HepG2 (cell line): ENCODE results near the gene ZNF341. TPM values are rescaled to one million over a fixed set of nuclear protein-coding genes. Genes with fewer than 3 reads are reported as not detected.

ENCODE experiments used
- ATAC-seq: fragments of 200-7000 bp; cut with Tn5 transposase; 3 replicates; pipeline ENCODE4 v1.9.1; 2020; ENCODE audit warnings: mild to moderate bottlenecking, moderate library complexity
- BruUV-seq: library from RNA; stranded (reverse); fragments of 400-500 nt; replicated peaks from 2 replicates; lab custom pipeline; 2021; lab: Mats Ljungman, UMichigan
- CTCF ChIA-PET: fragments of 300-600 bp; formaldehyde crosslinking; extraction: SDS; loops from one replicate; lab custom pipeline; 2021; ENCODE audit warnings: low total read pairs, inconsistent platforms, low intra/inter-chr PET ratio; lab: Yijun Ruan, JAX
- POLR2A ChIA-PET: fragments of 350-600 bp; sonication (Branson Sonifier 250); formaldehyde crosslinking; loops from one replicate; lab custom pipeline; 2020; ENCODE audit warnings: antibody characterized with exemption, inconsistent platforms; lab: Yijun Ruan, JAX
- DNase-seq: peaks from one replicate; pipeline ENCODE4 v3.0.0-alpha.2; 2015; ENCODE audit warnings: low spot score
- FAIRE-seq: peaks from 3 replicates; lab custom pipeline; 2011; peaks lifted over from hg19 to GRCh38; lab: Jason Lieb, UNC
- H2AFZ ChIP-seq: one replicate; pipeline ENCODE4 v1.6.1; 2011; ENCODE audit warnings: low read length, inconsistent platforms
- H3K27ac ChIP-seq: fragments of 300-600 bp; 3 replicates; pipeline ENCODE4 v1.8.0; 2011; ENCODE audit warnings: mixed run types, mild to moderate bottlenecking, mixed read lengths, low read length, inconsistent platforms; ENCODE audit not compliant: insufficient read depth; ENCODE audit errors: extremely low read length
- H3K27me3 ChIP-seq, 2 experiments: fragments of 200-600 bp in 1 of 2; 2 replicates in 1 of 2; 3 replicates in 1 of 2; pipeline versions ENCODE4 v1.6.0 to v1.8.0; 2011; ENCODE audit warnings: low read length in 2 of 2, mild to moderate bottlenecking in 2 of 2, moderate library complexity in 2 of 2, inconsistent platforms in 1 of 2; ENCODE audit not compliant: insufficient read depth in 2 of 2, control insufficient read depth in 1 of 2
- H3K36me3 ChIP-seq, 2 experiments: fragments of 200-600 bp in 1 of 2; replicated peaks in 1 of 2; 2 replicates in 1 of 2; 3 replicates in 1 of 2; pipeline versions ENCODE4 v1.5.1 to v1.8.0; 2011; ENCODE audit warnings: low read length in 2 of 2, inconsistent platforms in 1 of 2; ENCODE audit not compliant: insufficient read depth in 2 of 2, control insufficient read depth in 1 of 2
- H3K4me1 ChIP-seq: 2 replicates; pipeline ENCODE4 v1.5.1; 2012; ENCODE audit warnings: low read length, inconsistent platforms; ENCODE audit not compliant: insufficient read depth
- H3K4me2 ChIP-seq: 2 replicates; pipeline ENCODE4 v1.6.0; 2011; ENCODE audit warnings: low read depth, low read length, inconsistent platforms
- H3K4me3 ChIP-seq, 3 experiments: fragments of 200-600 bp in 1 of 3; sonication (generic), shearing (Covaris generic) in 1 of 3; replicated peaks in 1 of 3; 2 replicates each; pipeline ENCODE4 v1.5.1; 2011 to 2016; ENCODE audit warnings: low read length in 3 of 3, inconsistent platforms in 2 of 3, low read depth in 2 of 3, mild to moderate bottlenecking in 2 of 3, control low read depth in 1 of 3, mixed read lengths in 1 of 3; ENCODE audit not compliant: insufficient read depth in 1 of 3
- H3K79me2 ChIP-seq: one replicate; pipeline ENCODE4 v1.6.1; 2011; ENCODE audit warnings: low read length, inconsistent platforms; ENCODE audit not compliant: insufficient read depth
- H3K9ac ChIP-seq: 2 replicates; pipeline ENCODE4 v1.6.0; 2011; ENCODE audit warnings: mild to moderate bottlenecking, low read depth, low read length, inconsistent platforms; ENCODE audit not compliant: insufficient read depth
- H3K9me3 ChIP-seq: 2 replicates; pipeline ENCODE4 v1.5.1; 2012; ENCODE audit warnings: mild to moderate bottlenecking, low read length
- H4K20me1 ChIP-seq: 2 replicates; pipeline ENCODE4 v1.6.0; 2011; ENCODE audit warnings: inconsistent platforms, mild to moderate bottlenecking, low read length, moderate library complexity; ENCODE audit not compliant: insufficient read depth
- SATB2 ChIP-seq: sonication (generic); formaldehyde crosslinking; IDR thresholded peaks from 2 replicates; pipeline ENCODE4 v1.5.0; 2020; ENCODE audit warnings: missing genetic modification reagents
- ZNF318 ChIP-seq: sonication (generic); formaldehyde crosslinking; IDR thresholded peaks from 2 replicates; pipeline ENCODE4 v1.4.0; 2020; ENCODE audit warnings: mild to moderate bottlenecking, missing genetic modification reagents
- ZNF776 ChIP-seq: sonication (generic); formaldehyde crosslinking; IDR thresholded peaks from 2 replicates; pipeline ENCODE4 v1.4.0; 2020; ENCODE audit warnings: mild to moderate bottlenecking, missing genetic modification reagents
- WGBS: methylation state at CpG from one replicate; pipeline ENCODE4 v1.1.6; 2017; ENCODE audit warnings: low lambda C conversion rate; 5-methylcytosine and 5-hydroxymethylcytosine counted together
- in situ Hi-C: cut with HindIII; loops from 2 replicates; pipeline ENCODE4 v1.10.0; 2017; ENCODE audit warnings: low pct_unique_long_range_greater_than_20kb; ENCODE audit not compliant: extremely low pct_ligation_motif_present
- intact Hi-C: fragments of 100-400 bp; cut with micrococcal nuclease; formaldehyde crosslinking; loops from one replicate; pipeline ENCODE4 v1.10.0; 2022; ENCODE audit not compliant: unreplicated experiment
- polyA plus RNA-seq, 8 experiments: library from polyadenylated mRNA; depleted of rRNA in 3 of 8; stranded (reverse) in 7 of 8; unstranded in 1 of 8; fragments of >200 nt; fragmentation: Illumina TruSeq in 4 of 8; extraction: Trizol in 4 of 8; gene quantifications; 2 replicates each; pipeline versions ENCODE4 v1.2.1 to v1.2.3, GENCODE V29; 2011 to 2016; ENCODE audit warnings: low read depth in 4 of 8, missing spikeins in 1 of 8, mixed read lengths in 1 of 8; ENCODE audit not compliant: insufficient read depth in 1 of 8
- total RNA-seq, 5 experiments: library from RNA; depleted of rRNA; stranded (reverse); fragments of >200 nt; fragmentation: Illumina TruSeq; extraction: Trizol; gene quantifications; 2 replicates each; pipeline ENCODE4 v1.2.3, GENCODE V29; 2016; ENCODE audit warnings: low read depth in 1 of 5
- TF ChIP-seq, protein P1 (sequence below): sonication (generic); formaldehyde crosslinking; IDR thresholded peaks from 2 replicates; pipeline ENCODE4 v1.5.1; 2020; ENCODE audit warnings: mild to moderate bottlenecking, missing genetic modification reagents, moderate library complexity

The ZNF341 gene
- total and polyA plus RNA-seq, 2 of the 13 experiments (the other 11 are each of a cell fraction or from before 2014, with no cell fraction given) = 1.1 to 2.2 TPM

- WGBS = 79% methylated on average over 8 of the region's 8 CpGs
- Histone ChIP-seq H3K27ac (no peak overlapping the region), H3K4me3 (no peak overlapping the region), H3K4me1 (peaks cover 47% of the 10 kb centered on the region), H3K27me3 (no peaks in the 10 kb centered on the region), H3K4me2 (no peak overlapping the region), H2AFZ (no peak overlapping the region), H3K9me3 (no peaks in the 10 kb centered on the region), H4K20me1 (no peaks in the 10 kb centered on the region), H3K36me3 (no peaks in the 10 kb centered on the region), H3K9ac (no peak overlapping the region), H3K79me2 (no peaks in the 10 kb centered on the region)
- no peak for FAIRE-seq
- ATAC-seq = no peak
- intact Hi-C loops (loop anchor here (2.0 kb wide), 1 partner anchor 17 kb away; the partner anchor contains the start of gene E2F1), in situ Hi-C loops (no loop called here)
- BruUV-seq = no TSS peak
- CTCF ChIA-PET = no interaction called here
- TF ChIP-seq ZNF776 (CRISPR knock-in tag) (0 out of 2 replicates have a peak, but pooled peaks have one; percentile 14), ZNF318 (CRISPR knock-in tag) (peak; percentile 57; the same call in 1 of the 2 replicates), SATB2 (CRISPR knock-in tag) (no peak)
- TF ChIP-seq, protein P1, sequence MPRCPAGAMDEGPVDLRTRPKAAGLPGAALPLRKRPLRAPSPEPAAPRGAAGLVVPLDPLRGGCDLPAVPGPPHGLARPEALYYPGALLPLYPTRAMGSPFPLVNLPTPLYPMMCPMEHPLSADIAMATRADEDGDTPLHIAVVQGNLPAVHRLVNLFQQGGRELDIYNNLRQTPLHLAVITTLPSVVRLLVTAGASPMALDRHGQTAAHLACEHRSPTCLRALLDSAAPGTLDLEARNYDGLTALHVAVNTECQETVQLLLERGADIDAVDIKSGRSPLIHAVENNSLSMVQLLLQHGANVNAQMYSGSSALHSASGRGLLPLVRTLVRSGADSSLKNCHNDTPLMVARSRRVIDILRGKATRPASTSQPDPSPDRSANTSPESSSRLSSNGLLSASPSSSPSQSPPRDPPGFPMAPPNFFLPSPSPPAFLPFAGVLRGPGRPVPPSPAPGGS (CRISPR knock-in tag) = 0 out of 2 replicates have a peak, but pooled peaks have one; percentile 71
- POLR2A ChIA-PET = interaction anchor here (1.5 kb wide), 1 partner anchor 10 kb away, joined by 6 read pairs; no protein-coding TSS in a partner anchor
- DNase-seq = no peak
These were observed 28.2 kb upstream of the ZNF341 start for GRCh38 chr20:33703498-33704137.
